Measurements from ENCODE around the gene CPSF3.

CPSF3 gene

DNA sequence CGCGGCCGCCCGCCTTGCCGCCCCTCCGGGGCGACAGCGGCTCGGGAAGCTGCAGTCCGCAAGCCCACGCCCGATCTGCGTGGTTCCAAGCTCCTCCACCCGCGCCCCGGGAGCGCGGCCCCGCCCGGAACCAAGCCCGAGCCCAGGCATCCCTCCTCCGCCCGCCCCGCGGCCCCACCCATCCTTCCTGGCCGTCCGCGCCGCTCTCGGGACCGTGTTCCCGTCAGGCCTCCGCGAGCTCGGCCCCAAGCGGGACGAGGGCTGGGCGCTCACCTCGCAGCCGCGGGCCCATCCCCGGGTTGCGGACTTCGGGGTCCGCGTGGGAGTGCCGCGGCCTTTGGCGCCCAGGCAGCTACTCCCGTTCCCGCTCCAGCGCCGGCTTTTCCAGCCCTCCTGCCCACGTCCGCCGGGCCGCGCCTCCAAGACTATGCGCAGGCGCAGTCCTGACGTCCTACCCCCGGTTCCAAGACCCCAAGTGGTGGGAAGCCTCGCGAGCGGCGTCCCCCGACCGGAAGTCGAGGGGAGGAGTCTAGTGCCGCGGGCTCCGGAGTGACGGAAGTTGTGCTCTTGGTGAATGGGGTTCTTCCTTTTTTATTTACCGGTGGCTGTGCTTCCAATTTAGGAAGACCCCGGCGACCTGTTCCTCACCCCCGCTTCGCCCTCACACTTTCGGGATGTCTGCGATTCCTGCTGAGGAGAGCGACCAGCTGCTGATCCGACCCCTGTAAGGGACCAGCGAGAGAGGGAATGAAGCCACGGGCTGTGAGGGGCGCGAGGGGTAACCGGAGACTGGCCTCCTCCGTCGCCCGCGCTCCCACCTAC is at the start of gene CPSF3, which contains the start of gene ITGB1BP1:
Gene CPSF3 (plus strand): TSS at position 555 of the 822 bp plus-strand sequence. CDS start 120 bp downstream, at position 675.
Gene ITGB1BP1 (minus strand): TSS at position 429 of the 822 bp plus-strand sequence. CDS start 4,831 bp downstream, outside the sequence.
- Histone ChIP-seq H3K79me2 (ENCODE audit: insufficient read depth, low read length) (peaks cover 86% of the 10 kb centered on the region), H2AFZ (ENCODE audit: low read depth, low read length) (peak within 1 kb of the TSS; percentile 100)
- ATAC-seq (ENCODE audit: insufficient read depth, low read depth), result peak; percentile 89

DNA sequence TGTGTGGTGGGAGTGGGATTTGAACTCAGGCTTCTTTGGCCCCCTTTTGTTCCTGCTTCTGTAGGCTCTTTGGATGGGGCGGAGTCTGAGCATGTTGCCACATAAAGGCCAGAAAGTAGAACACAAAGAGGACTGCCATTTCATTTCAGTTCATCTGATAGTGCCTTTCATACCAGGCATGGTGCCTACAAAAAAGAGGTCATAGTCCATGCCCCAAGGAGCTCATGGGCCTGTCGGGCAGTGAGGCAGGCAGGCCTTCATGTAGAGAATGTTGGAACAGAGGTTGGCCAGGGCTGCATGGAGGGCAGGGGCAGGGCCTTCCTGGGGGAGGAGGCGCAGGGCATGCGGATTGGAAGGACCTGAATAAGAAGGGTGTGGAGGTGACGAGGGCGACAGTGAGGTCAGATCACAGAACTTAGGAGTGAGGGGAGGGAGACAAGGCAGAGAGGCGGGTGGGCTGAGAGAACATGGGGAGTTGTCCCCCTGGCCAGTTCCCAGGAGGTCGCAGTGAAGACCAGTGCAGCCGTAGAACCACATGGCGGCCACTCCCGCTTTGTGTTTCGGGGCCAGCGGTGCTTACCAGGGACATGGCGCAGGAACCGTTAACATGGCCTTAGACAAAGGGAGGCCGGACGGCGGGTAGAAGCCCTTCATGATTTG is 49.3 kb upstream of the CPSF3 start:
- DNase-seq (no peak), ATAC-seq (ENCODE audit: insufficient read depth, low read depth) (no peak)
- no peaks in the 10 kb centered on the region for H4K20me1 ChIP-seq (ENCODE audit: insufficient read depth, low read length)
- H3K79me2 ChIP-seq (ENCODE audit: insufficient read depth, low read length), result no peaks in the 10 kb centered on the region
- TF ChIP-seq EZH2 (IDR thresholded peaks at IDR 0.05; ENCODE audit: borderline replicate concordance, low read depth, low read length, severe bottlenecking), result no peak
- TF ChIP-seq, protein P1, sequence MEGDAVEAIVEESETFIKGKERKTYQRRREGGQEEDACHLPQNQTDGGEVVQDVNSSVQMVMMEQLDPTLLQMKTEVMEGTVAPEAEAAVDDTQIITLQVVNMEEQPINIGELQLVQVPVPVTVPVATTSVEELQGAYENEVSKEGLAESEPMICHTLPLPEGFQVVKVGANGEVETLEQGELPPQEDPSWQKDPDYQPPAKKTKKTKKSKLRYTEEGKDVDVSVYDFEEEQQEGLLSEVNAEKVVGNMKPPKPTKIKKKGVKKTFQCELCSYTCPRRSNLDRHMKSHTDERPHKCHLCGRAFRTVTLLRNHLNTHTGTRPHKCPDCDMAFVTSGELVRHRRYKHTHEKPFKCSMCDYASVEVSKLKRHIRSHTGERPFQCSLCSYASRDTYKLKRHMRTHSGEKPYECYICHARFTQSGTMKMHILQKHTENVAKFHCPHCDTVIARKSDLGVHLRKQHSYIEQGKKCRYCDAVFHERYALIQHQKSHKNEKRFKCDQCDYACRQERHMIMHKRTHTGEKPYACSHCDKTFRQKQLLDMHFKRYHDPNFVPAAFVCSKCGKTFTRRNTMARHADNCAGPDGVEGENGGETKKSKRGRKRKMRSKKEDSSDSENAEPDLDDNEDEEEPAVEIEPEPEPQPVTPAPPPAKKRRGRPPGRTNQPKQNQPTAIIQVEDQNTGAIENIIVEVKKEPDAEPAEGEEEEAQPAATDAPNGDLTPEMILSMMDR (IDR thresholded peaks at IDR 0.05; ENCODE audit: borderline replicate concordance, extremely low read depth, low read length, poor library complexity, severe bottlenecking), result no peak
- H3K27ac ChIP-seq (ENCODE audit: low read length), result no peak overlapping the region
- H3K4me2 ChIP-seq (ENCODE audit: insufficient read depth, low read length), result no peak overlapping the region
- no peak overlapping the region for H3K9ac ChIP-seq (ENCODE audit: low read depth, low read length)
- H3K4me1 ChIP-seq (ENCODE audit: insufficient read depth, low read length), result no peaks in the 10 kb centered on the region
- peaks cover 30% of the 10 kb centered on the region for H3K36me3 ChIP-seq (ENCODE audit: insufficient read depth, low read length)
- H3K27me3 ChIP-seq (ENCODE audit: insufficient read depth, low read length, poor library complexity), result no peaks in the 10 kb centered on the region
- H3K4me3 ChIP-seq (ENCODE audit: low read depth in 1 of 2, low read length in 2 of 2), result no peak overlapping the region
- no peak overlapping the region for H2AFZ ChIP-seq (ENCODE audit: low read depth, low read length)
- H3K9me3 ChIP-seq (ENCODE audit: insufficient read depth, low read length, severe bottlenecking), result no peaks in the 10 kb centered on the region

More for the DNA sequence above, at the start of gene CPSF3, which contains the start of gene ITGB1BP1:
- Histone ChIP-seq H4K20me1 (ENCODE audit: insufficient read depth, low read length) (peaks cover 18% of the 10 kb centered on the region), H3K27me3 (ENCODE audit: insufficient read depth, low read length, poor library complexity) (no peaks in the 10 kb centered on the region), H3K36me3 (ENCODE audit: insufficient read depth, low read length) (peaks cover 15% of the 10 kb centered on the region), H3K4me2 (ENCODE audit: insufficient read depth, low read length) (peak within 1 kb of the TSS; percentile 94), H3K4me1 (ENCODE audit: insufficient read depth, low read length) (peaks cover 56% of the 10 kb centered on the region), H3K9me3 (ENCODE audit: insufficient read depth, low read length, severe bottlenecking) (no peaks in the 10 kb centered on the region), H3K9ac (ENCODE audit: low read depth, low read length) (peak within 1 kb of the TSS; percentile 93), H3K27ac (ENCODE audit: low read length) (peak within 1 kb of the TSS; percentile 93), H3K4me3 (ENCODE audit: low read depth in 1 of 2, low read length in 2 of 2) (peak within 1 kb of the TSS; percentile 83 to 89)
- peak; percentile 98 for DNase-seq
- no peak for TF ChIP-seq EZH2 (IDR thresholded peaks at IDR 0.05; ENCODE audit: borderline replicate concordance, low read depth, low read length, severe bottlenecking)
- TF ChIP-seq, protein P1 (IDR thresholded peaks at IDR 0.05; ENCODE audit: borderline replicate concordance, extremely low read depth, low read length, poor library complexity, severe bottlenecking), result peak; percentile 3

- Histone ChIP-seq H3K4me2 (ENCODE audit: insufficient read depth, low read length) (no peak overlapping the region), H3K36me3 (ENCODE audit: insufficient read depth, low read length) (peaks cover 29% of the 10 kb centered on the region), H3K9me3 (ENCODE audit: insufficient read depth, low read length, severe bottlenecking) (no peaks in the 10 kb centered on the region), H3K4me1 (ENCODE audit: insufficient read depth, low read length) (no peaks in the 10 kb centered on the region), H2AFZ (ENCODE audit: low read depth, low read length) (no peak overlapping the region), H3K27ac (ENCODE audit: low read length) (no peak overlapping the region), H4K20me1 (ENCODE audit: insufficient read depth, low read length) (no peaks in the 10 kb centered on the region), H3K9ac (ENCODE audit: low read depth, low read length) (no peak overlapping the region), H3K79me2 (ENCODE audit: insufficient read depth, low read length) (no peaks in the 10 kb centered on the region), H3K27me3 (ENCODE audit: insufficient read depth, low read length, poor library complexity) (no peaks in the 10 kb centered on the region), H3K4me3 (ENCODE audit: low read depth in 1 of 2, low read length in 2 of 2) (no peak overlapping the region)
- ATAC-seq (ENCODE audit: insufficient read depth, low read depth) (no peak), DNase-seq (no peak)
- TF ChIP-seq EZH2 (IDR thresholded peaks at IDR 0.05; ENCODE audit: borderline replicate concordance, low read depth, low read length, severe bottlenecking), result no peak
- TF ChIP-seq, protein P1 (IDR thresholded peaks at IDR 0.05; ENCODE audit: borderline replicate concordance, extremely low read depth, low read length, poor library complexity, severe bottlenecking), result no peak
These were observed 47.5 kb upstream of the CPSF3 start for GRCh38 chr2:9375857-9376428.
